GM19467 (cell line): ENCODE results near the gene STX19.

Experiments used
- ATAC-seq: cut with Tn5 transposase; IDR thresholded peaks from one replicate; pipeline ENCODE4 v1.9.1; 2021; ENCODE audit warnings: mild to moderate bottlenecking, moderate library complexity; ENCODE audit not compliant: unreplicated experiment

STX19 gene

GRCh38 chr3:94036909-94037507 lies 8.6 kb upstream of the STX19 start:
- ATAC-seq = no peak

- ATAC-seq = no peak
Measured at GRCh38 chr3:94026623-94027022, 1.8 kb downstream of the STX19 start.

- no peak for ATAC-seq
Measured at GRCh38 chr3:94024385-94024784, 4.0 kb downstream of the STX19 start.

GRCh38 chr3:94020293-94020692 lies 8.1 kb downstream of the STX19 start:
- ATAC-seq = no peak

GRCh38 chr3:94019659-94020058 lies 8.7 kb downstream of the STX19 start:
- no peak for ATAC-seq

GRCh38 chr3:94015025-94015424 lies 13.4 kb downstream of the STX19 start:
- ATAC-seq = no peak

- no peak for ATAC-seq
Measured at GRCh38 chr3:94012185-94012584, 16.2 kb downstream of the STX19 start.

GRCh38 chr3:94011233-94011711 lies 17.1 kb downstream of the STX19 start:
- ATAC-seq = no peak

GRCh38 chr3:94009608-94010007 lies 18.8 kb downstream of the STX19 start:
- no peak for ATAC-seq

- ATAC-seq = no peak
Measured at GRCh38 chr3:94008253-94008652, 20.1 kb downstream of the STX19 start.

GRCh38 chr3:94004301-94004910 lies 24.0 kb downstream of the STX19 start:
- ATAC-seq = peak; percentile 95

GRCh38 chr3:94001827-94002495 lies 26.4 kb downstream of the STX19 start:
- ATAC-seq = no peak

GRCh38 chr3:94001191-94001590 lies 27.2 kb downstream of the STX19 start:
- ATAC-seq = no peak

- ATAC-seq = no peak
Measured at GRCh38 chr3:93994056-93994455, 34.3 kb downstream of the STX19 start.

- ATAC-seq = no peak
Measured at GRCh38 chr3:93992207-93992606, 36.2 kb downstream of the STX19 start.

- no peak for ATAC-seq
Measured at GRCh38 chr3:93991631-93992030, 36.8 kb downstream of the STX19 start.

- ATAC-seq = no peak
Measured at GRCh38 chr3:93989241-93989640, 39.2 kb downstream of the STX19 start.

GRCh38 chr3:93988764-93989163 lies 39.6 kb downstream of the STX19 start:
- no peak for ATAC-seq

- ATAC-seq = no peak
Measured at GRCh38 chr3:93988283-93988682, 40.1 kb downstream of the STX19 start.

GRCh38 chr3:93984618-93985017 lies 43.8 kb downstream of the STX19 start:
- no peak for ATAC-seq

GRCh38 chr3:93983408-93983807 lies 45.0 kb downstream of the STX19 start:
- no peak for ATAC-seq

GRCh38 chr3:93981649-93982048 lies 46.7 kb downstream of the STX19 start:
- ATAC-seq = no peak
